SK-N-SH (cell line): ENCODE data around the gene TCHH. TPM values are rescaled to one million over a fixed set of nuclear protein-coding genes. Genes with fewer than 3 reads are reported as not detected.

Experiments
- CTCF ChIA-PET: fragments of 300-600, 350-600 bp; formaldehyde crosslinking; extraction: SDS; loops from one replicate; lab custom pipeline; 2021; lab: Yijun Ruan, JAX
- POLR2A ChIA-PET: fragments of 350-600 bp; sonication (Branson Sonifier 250); formaldehyde crosslinking; extraction: SDS; loops from one replicate; lab custom pipeline; 2020; ENCODE audit warnings: antibody characterized with exemption, inconsistent platforms; lab: Yijun Ruan, JAX
- DNase-seq: peaks from one replicate; pipeline ENCODE4 v3.0.0; 2012
- H2AFZ ChIP-seq: fragments of 200-600 bp; sonication (generic); 2 replicates; pipeline ENCODE4 v1.8.1; 2016; ENCODE audit warnings: antibody characterized with exemption, mild to moderate bottlenecking, low read depth
- H3F3A ChIP-seq: fragments of 200-600 bp; sonication (generic); replicated peaks from 2 replicates; pipeline ENCODE3; 2016; ENCODE audit warnings: antibody characterized with exemption, mild to moderate bottlenecking; ENCODE audit not compliant: insufficient read depth
- H3K27ac ChIP-seq, 2 experiments: fragments of 200-500 bp in 1 of 2; fragments of 200-600 bp in 1 of 2; sonication (Bioruptor generic) in 1 of 2; sonication (generic), shearing (Covaris generic) in 1 of 2; 2 replicates each; pipeline versions ENCODE4 v1.5.1 to v1.6.1; 2014 to 2016; ENCODE audit warnings: low read depth in 2 of 2, inconsistent platforms in 1 of 2, low read length in 1 of 2, mild to moderate bottlenecking in 1 of 2, mixed read lengths in 1 of 2
- H3K27me3 ChIP-seq: fragments of 200-600 bp; sonication (generic), shearing (Covaris generic); 2 replicates; pipeline ENCODE4 v1.6.1; 2016; ENCODE audit warnings: mixed run types; ENCODE audit not compliant: insufficient read depth
- H3K36me3 ChIP-seq, 2 experiments: fragments of 200-500 bp in 1 of 2; fragments of 200-600 bp in 1 of 2; sonication (Bioruptor generic) in 1 of 2; sonication (generic) in 1 of 2; replicated peaks in 1 of 2; 2 replicates each; pipeline versions ENCODE3 to v1.5.1; 2014 to 2016; ENCODE audit warnings: low read length in 1 of 2, mild to moderate bottlenecking in 1 of 2; ENCODE audit not compliant: insufficient read depth in 2 of 2, control insufficient read depth in 1 of 2
- H3K4me1 ChIP-seq, 2 experiments: fragments of 200-500 bp in 1 of 2; fragments of 200-600 bp in 1 of 2; sonication (Bioruptor generic) in 1 of 2; sonication (generic), shearing (Covaris generic) in 1 of 2; 2 replicates each; pipeline versions ENCODE4 v1.5.1 to v1.6.1; 2014 to 2016; ENCODE audit warnings: low read depth in 1 of 2, low read length in 1 of 2, mixed run types in 1 of 2; ENCODE audit not compliant: insufficient read depth in 2 of 2, control insufficient read depth in 1 of 2
- H3K4me2 ChIP-seq: fragments of 200-600 bp; sonication (generic), shearing (Covaris generic); 2 replicates; pipeline ENCODE4 v1.6.1; 2017; ENCODE audit warnings: mixed run types
- H3K4me3 ChIP-seq, 2 experiments: fragments of 200-500 bp in 1 of 2; fragments of 200-600 bp in 1 of 2; sonication (Bioruptor generic) in 1 of 2; sonication (generic), shearing (Covaris generic) in 1 of 2; 2 replicates each; pipeline versions ENCODE4 v1.5.1 to v1.8.1; 2014 to 2016; ENCODE audit warnings: low read depth in 2 of 2, inconsistent platforms in 1 of 2, low read length in 1 of 2, mild to moderate bottlenecking in 1 of 2, mixed read lengths in 1 of 2, moderate library complexity in 1 of 2
- H3K79me2 ChIP-seq: fragments of 200-600 bp; sonication (generic); 2 replicates; pipeline ENCODE4 v1.8.1; 2017; ENCODE audit warnings: mild to moderate bottlenecking; ENCODE audit not compliant: insufficient read depth
- H3K9ac ChIP-seq: fragments of 200-600 bp; sonication (generic); 2 replicates; pipeline ENCODE4 v1.6.1; 2017; ENCODE audit warnings: mixed run types
- H3K9me2 ChIP-seq: fragments of 200-600 bp; sonication (generic); 2 replicates; pipeline ENCODE4 v1.6.1; 2017; ENCODE audit warnings: mixed run types
- H3K9me3 ChIP-seq: fragments of 200-600 bp; sonication (generic); 2 replicates; pipeline ENCODE4 v1.6.1; 2017; ENCODE audit warnings: mixed run types, mild to moderate bottlenecking, moderate library complexity
- H4K20me1 ChIP-seq: fragments of 200-600 bp; sonication (generic); 2 replicates; pipeline ENCODE4 v1.6.1; 2017; ENCODE audit warnings: mild to moderate bottlenecking, mixed run types; ENCODE audit not compliant: insufficient read depth
- GABPA ChIP-seq: IDR thresholded peaks from 2 replicates; pipeline ENCODE4 v1.4.0; 2012; ENCODE audit warnings: low read depth, mild to moderate bottlenecking
- GATA2 ChIP-seq: sonication (generic); formaldehyde crosslinking; IDR thresholded peaks from 2 replicates; pipeline ENCODE4 v1.5.0; 2020; ENCODE audit warnings: mild to moderate bottlenecking, missing genetic modification reagents
- NFIC ChIP-seq: IDR thresholded peaks from 2 replicates; pipeline ENCODE4 v1.4.0; 2012; ENCODE audit warnings: borderline replicate concordance
- RAD21 ChIP-seq: IDR thresholded peaks from 2 replicates; pipeline ENCODE4 v1.6.1; 2012; ENCODE audit warnings: mild to moderate bottlenecking, low read length
- YY1 ChIP-seq: IDR thresholded peaks from 2 replicates; pipeline ENCODE4 v1.4.0; 2012; ENCODE audit warnings: low read depth, mild to moderate bottlenecking
- ZBTB33 ChIP-seq: IDR thresholded peaks from 2 replicates; pipeline ENCODE4 v1.4.0; 2012; ENCODE audit warnings: low read depth, borderline replicate concordance
- WGBS: methylation state at CpG from one replicate; pipeline ENCODE4 v1.1.6; 2017; ENCODE audit warnings: low lambda C conversion rate; 5-methylcytosine and 5-hydroxymethylcytosine counted together
- polyA plus RNA-seq, 3 experiments: library from polyadenylated mRNA; depleted of rRNA; stranded (reverse); fragments of >200 nt; gene quantifications; 2 replicates each; pipeline ENCODE4 v1.2.3, GENCODE V29; 2012
- TF ChIP-seq, protein P1 (sequence below): IDR thresholded peaks from 2 replicates; pipeline ENCODE4; 2012

TCHH gene, protein sequence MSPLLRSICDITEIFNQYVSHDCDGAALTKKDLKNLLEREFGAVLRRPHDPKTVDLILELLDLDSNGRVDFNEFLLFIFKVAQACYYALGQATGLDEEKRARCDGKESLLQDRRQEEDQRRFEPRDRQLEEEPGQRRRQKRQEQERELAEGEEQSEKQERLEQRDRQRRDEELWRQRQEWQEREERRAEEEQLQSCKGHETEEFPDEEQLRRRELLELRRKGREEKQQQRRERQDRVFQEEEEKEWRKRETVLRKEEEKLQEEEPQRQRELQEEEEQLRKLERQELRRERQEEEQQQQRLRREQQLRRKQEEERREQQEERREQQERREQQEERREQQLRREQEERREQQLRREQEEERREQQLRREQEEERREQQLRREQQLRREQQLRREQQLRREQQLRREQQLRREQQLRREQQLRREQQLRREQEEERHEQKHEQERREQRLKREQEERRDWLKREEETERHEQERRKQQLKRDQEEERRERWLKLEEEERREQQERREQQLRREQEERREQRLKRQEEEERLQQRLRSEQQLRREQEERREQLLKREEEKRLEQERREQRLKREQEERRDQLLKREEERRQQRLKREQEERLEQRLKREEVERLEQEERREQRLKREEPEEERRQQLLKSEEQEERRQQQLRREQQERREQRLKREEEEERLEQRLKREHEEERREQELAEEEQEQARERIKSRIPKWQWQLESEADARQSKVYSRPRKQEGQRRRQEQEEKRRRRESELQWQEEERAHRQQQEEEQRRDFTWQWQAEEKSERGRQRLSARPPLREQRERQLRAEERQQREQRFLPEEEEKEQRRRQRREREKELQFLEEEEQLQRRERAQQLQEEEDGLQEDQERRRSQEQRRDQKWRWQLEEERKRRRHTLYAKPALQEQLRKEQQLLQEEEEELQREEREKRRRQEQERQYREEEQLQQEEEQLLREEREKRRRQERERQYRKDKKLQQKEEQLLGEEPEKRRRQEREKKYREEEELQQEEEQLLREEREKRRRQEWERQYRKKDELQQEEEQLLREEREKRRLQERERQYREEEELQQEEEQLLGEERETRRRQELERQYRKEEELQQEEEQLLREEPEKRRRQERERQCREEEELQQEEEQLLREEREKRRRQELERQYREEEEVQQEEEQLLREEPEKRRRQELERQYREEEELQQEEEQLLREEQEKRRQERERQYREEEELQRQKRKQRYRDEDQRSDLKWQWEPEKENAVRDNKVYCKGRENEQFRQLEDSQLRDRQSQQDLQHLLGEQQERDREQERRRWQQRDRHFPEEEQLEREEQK (N-terminal part only)
- not detected in 2 replicates for polyA plus RNA-seq (2012; rRNA removed)
- polyA plus RNA-seq (2012; cell fraction: cytosol; rRNA removed), result under 0.01 and 0.01 TPM in 2 replicates
- 0.01 TPM in 1 of 2 replicates, not detected in the other for polyA plus RNA-seq (2012; cell fraction: nucleus; rRNA removed)

DNA sequence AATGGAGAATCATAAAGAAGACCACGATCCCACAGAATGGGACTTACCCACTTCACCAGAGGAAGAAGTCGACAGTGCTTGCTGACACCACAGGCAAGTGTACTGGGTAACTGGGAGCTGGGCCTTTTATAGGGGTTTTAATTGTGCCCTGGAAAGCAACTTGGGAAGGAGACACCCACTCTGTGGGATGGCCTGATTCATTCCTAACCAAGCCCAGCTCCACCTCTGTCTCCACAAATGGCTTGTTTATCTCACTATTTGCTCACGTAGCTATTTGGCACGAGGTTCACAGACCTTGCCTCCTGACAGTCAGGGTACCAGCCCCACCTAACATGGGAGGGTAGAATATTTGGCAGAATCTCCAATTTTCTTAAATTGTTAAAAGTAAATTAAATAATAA, at the start of gene TCHH:
TCHH (minus strand) TSS at position 101 of the 400 bp plus-strand sequence. CDS start 1,364 bp downstream, outside the sequence.
- Histone ChIP-seq H3K36me3 (no peaks in the 10 kb centered on the region), H3K9ac (no peak within 1 kb of the TSS), H2AFZ (no peak within 1 kb of the TSS), H3K27ac (no peak within 1 kb of the TSS), H4K20me1 (no peaks in the 10 kb centered on the region), H3K79me2 (no peaks in the 10 kb centered on the region), H3K9me2 (no peaks in the 10 kb centered on the region), H3K4me3 (no peak within 1 kb of the TSS), H3K4me2 (no peak within 1 kb of the TSS), H3K9me3 (no peaks in the 10 kb centered on the region), H3F3A (no peaks in the 10 kb centered on the region), H3K27me3 (peaks cover 54% of the 10 kb centered on the region), H3K4me1 (peaks cover 0 to 4% of the 10 kb centered on the region in 2 experiments; a peak in 1 of 4 replicates)
- WGBS, result 0% methylated on average over 4 of the region's 4 CpGs
- DNase-seq, result no peak
- ChIA-PET POLR2A (no interaction called here), CTCF (no interaction called here)
- no peak for TF ChIP-seq RAD21
- no peak for TF ChIP-seq ZBTB33

DNA sequence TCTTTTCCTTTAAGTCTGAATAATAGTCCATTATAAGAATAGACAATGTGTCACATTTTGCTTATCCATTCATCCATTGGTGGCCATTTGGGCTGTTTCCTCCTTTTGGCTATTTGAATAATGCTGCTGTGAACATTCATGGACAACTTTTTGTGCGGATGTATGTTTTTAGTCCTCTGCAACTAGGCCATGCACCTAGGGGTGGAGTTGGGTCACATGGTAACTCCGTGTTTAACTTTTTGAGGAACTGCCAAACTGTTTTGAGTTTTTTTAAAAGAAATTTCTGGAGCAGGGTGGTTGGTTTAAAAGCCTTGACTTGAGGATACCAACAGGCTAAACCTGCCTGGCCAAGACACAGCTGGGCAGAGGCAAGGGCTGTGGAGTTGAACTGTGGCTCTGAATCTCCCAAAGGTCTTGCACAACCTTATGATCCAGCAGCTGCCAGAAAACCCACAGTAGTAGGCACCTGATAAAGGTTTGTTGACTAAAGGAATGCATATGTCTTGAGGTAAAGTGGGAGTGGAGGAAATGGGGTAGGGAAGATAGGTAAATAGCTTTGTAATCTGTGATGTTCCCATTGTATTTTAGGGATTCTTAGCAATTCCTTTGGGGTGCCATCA, 49.4 kb upstream of the TCHH start:
- Histone ChIP-seq H3K4me1 (peaks cover 0 to 14% of the 10 kb centered on the region in 2 experiments; a peak in 2 of 4 replicates), H3K4me2 (no peak overlapping the region), H3K27ac (no peak overlapping the region), H3K9ac (no peak overlapping the region), H2AFZ (no peak overlapping the region), H3K4me3 (no peak overlapping the region), H3K27me3 (no peaks in the 10 kb centered on the region), H4K20me1 (no peaks in the 10 kb centered on the region), H3K9me2 (no peaks in the 10 kb centered on the region), H3K9me3 (no peaks in the 10 kb centered on the region), H3F3A (peaks cover 17% of the 10 kb centered on the region), H3K79me2 (no peaks in the 10 kb centered on the region), H3K36me3 (no peaks in the 10 kb centered on the region)
- TF ChIP-seq, protein P1, sequence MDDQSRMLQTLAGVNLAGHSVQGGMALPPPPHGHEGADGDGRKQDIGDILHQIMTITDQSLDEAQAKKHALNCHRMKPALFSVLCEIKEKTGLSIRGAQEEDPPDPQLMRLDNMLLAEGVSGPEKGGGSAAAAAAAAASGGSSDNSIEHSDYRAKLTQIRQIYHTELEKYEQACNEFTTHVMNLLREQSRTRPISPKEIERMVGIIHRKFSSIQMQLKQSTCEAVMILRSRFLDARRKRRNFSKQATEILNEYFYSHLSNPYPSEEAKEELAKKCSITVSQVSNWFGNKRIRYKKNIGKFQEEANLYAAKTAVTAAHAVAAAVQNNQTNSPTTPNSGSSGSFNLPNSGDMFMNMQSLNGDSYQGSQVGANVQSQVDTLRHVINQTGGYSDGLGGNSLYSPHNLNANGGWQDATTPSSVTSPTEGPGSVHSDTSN, result no peak
- no peak for TF ChIP-seq GATA2 (CRISPR knock-in tag)
- TF ChIP-seq NFIC, result no peak
- TF ChIP-seq YY1, result no peak
- no peak for TF ChIP-seq GABPA
- 29% methylated on average over 2 of the region's 2 CpGs for WGBS
- no peak for DNase-seq
- ChIA-PET POLR2A (no interaction called here), CTCF (interaction anchor here (0.8 kb wide), 1 partner anchor 21 kb away, joined by 4 read pairs; no protein-coding TSS in a partner anchor)
